MCF 10A (cell line): ENCODE data around the gene ERVV-1. TPM values are rescaled to one million over a fixed set of nuclear protein-coding genes. Genes with fewer than 3 reads are reported as not detected.
"Not testable (repeated sequence)": the region's sequence is repeated elsewhere in the genome, so short reads cannot be mapped to it uniquely, and the experiment has no call there.

Experiments
- Bru-seq: library from RNA; stranded (reverse); fragments of 400-500 nt; gene quantifications from one replicate; lab custom pipeline; 2021; lab: Mats Ljungman, UMichigan
- BruChase-seq, 2 experiments: library from RNA; stranded (reverse); fragments of 400-500 nt; gene quantifications; one replicate each; lab custom pipeline; 2021; lab: Mats Ljungman, UMichigan
- BruUV-seq: library from RNA; stranded (reverse); fragments of 400-500 nt; replicated peaks from 2 replicates; lab custom pipeline; 2021; lab: Mats Ljungman, UMichigan
- CTCF ChIA-PET: fragments of 300-600 bp; sonication (Branson Sonifier 250); formaldehyde crosslinking; extraction: SDS; loops from one replicate; lab custom pipeline; 2021; ENCODE audit warnings: antibody characterized with exemption, inconsistent platforms; lab: Yijun Ruan, JAX
- POLR2A ChIA-PET: fragments of 300-600, 350-650 bp; sonication (Branson Sonifier 250); formaldehyde crosslinking; extraction: SDS; loops from one replicate; lab custom pipeline; 2020; ENCODE audit warnings: antibody characterized with exemption, inconsistent platforms; lab: Yijun Ruan, JAX
- DNase-seq: peaks from one replicate; pipeline ENCODE4 v3.0.0-alpha.2; 2018; ENCODE audit not compliant: unreplicated experiment
- H3K27ac Mint-ChIP-seq: one replicate; pipeline ENCODE4 v1.8.0; 2022; ENCODE audit warnings: mild to moderate bottlenecking, low read depth, mixed read lengths; ENCODE audit not compliant: unreplicated experiment
- H3K27me3 Mint-ChIP-seq: one replicate; pipeline ENCODE4 v1.8.0; 2022; ENCODE audit warnings: mixed read lengths; ENCODE audit not compliant: insufficient read depth, unreplicated experiment
- H3K36me3 Mint-ChIP-seq: one replicate; pipeline ENCODE4 v1.8.0; 2022; ENCODE audit warnings: mild to moderate bottlenecking, moderate library complexity, mixed read lengths; ENCODE audit not compliant: insufficient read depth, unreplicated experiment
- H3K4me1 Mint-ChIP-seq: one replicate; pipeline ENCODE4 v1.8.0; 2022; ENCODE audit warnings: mixed read lengths; ENCODE audit not compliant: insufficient read depth, unreplicated experiment
- H3K4me3 Mint-ChIP-seq: one replicate; pipeline ENCODE4 v1.8.0; 2022; ENCODE audit warnings: mild to moderate bottlenecking, moderate library complexity, mixed read lengths; ENCODE audit not compliant: unreplicated experiment
- H3K9me3 Mint-ChIP-seq: one replicate; pipeline ENCODE4 v1.8.0; 2022; ENCODE audit warnings: mixed read lengths; ENCODE audit not compliant: unreplicated experiment
- CTCF ChIP-seq: fragments of 200-600 bp; IDR thresholded peaks from one replicate; pipeline ENCODE4 v1.8.0; 2022; ENCODE audit warnings: antibody characterized with exemption, mild to moderate bottlenecking; ENCODE audit not compliant: unreplicated experiment
- intact Hi-C: fragments of 100-400 bp; cut with micrococcal nuclease; formaldehyde crosslinking; loops from 2 replicates; pipeline ENCODE4 v1.14.1; 2022
- long read RNA-seq: library from polyadenylated mRNA; stranded (forward); transcript quantifications from one replicate; pipeline ENCODE4 v2.0.0, GENCODE V29; 2022
- total RNA-seq: library from RNA; stranded (reverse); gene quantifications from 2 replicates; pipeline ENCODE4 v1.2.3, GENCODE V29; 2022

The ERVV-1 gene
- total RNA-seq = not detected in 2 replicates
- not detected for Bru-seq, nascent RNA
- BruChase-seq, experiment 1, labeled RNA remaining after a 6-hour chase = not detected
- BruChase-seq, experiment 2, labeled RNA remaining after a 2-hour chase = not detected
- long read RNA-seq = 0 reads

GRCh38 chr19:53013621-53014020, at the start of gene ERVV-1:
Gene ERVV-1, plus strand, starts transcription at chr19:53013921. Its CDS starts 170 bp downstream, at chr19:53014091.
- BruUV-seq = no TSS peak
- Mint-ChIP-seq H3K36me3 (no peaks in the 10 kb centered on the region), H3K9me3 (peaks cover 22% of the 10 kb centered on the region), H3K27me3 (no peaks in the 10 kb centered on the region), H3K27ac (no peak within 1 kb of the TSS), H3K4me3 (no peak within 1 kb of the TSS), H3K4me1 (no peaks in the 10 kb centered on the region)
- intact Hi-C loops = no loop called here
- DNase-seq = no peak
- TF ChIP-seq CTCF = no peak
- ChIA-PET CTCF (no interaction called here), POLR2A (no interaction called here)

GRCh38 chr19:52967772-52968171, 45.9 kb upstream of the ERVV-1 start:
- Mint-ChIP-seq H3K36me3 (no peaks in the 10 kb centered on the region), H3K27me3 (no peaks in the 10 kb centered on the region), H3K27ac (no peak overlapping the region), H3K4me1 (no peaks in the 10 kb centered on the region), H3K4me3 (no peak overlapping the region), H3K9me3 (peaks cover 10% of the 10 kb centered on the region)
- no peak for TF ChIP-seq CTCF
- BruUV-seq = no TSS peak
- no peak for DNase-seq
- POLR2A ChIA-PET = no interaction called here
- intact Hi-C loops = no loop called here
- CTCF ChIA-PET = no interaction called here

GRCh38 chr19:52981329-52981728, 32.4 kb upstream of the ERVV-1 start:
- H3K27me3 Mint-ChIP-seq = no peaks in the 10 kb centered on the region
- no peak for TF ChIP-seq CTCF
- BruUV-seq = no TSS peak
- DNase-seq = no peak
- no peaks in the 10 kb centered on the region for H3K36me3 Mint-ChIP-seq
- H3K4me1 Mint-ChIP-seq = no peaks in the 10 kb centered on the region
- H3K4me3 Mint-ChIP-seq = no peak overlapping the region
- intact Hi-C loops = no loop called here
- H3K27ac Mint-ChIP-seq = no peak overlapping the region
- H3K9me3 Mint-ChIP-seq = peaks cover 32% of the 10 kb centered on the region
- ChIA-PET CTCF (no interaction called here), POLR2A (no interaction called here)

- BruUV-seq, H3K4me3 Mint-ChIP-seq, intact Hi-C loops, H3K4me1 Mint-ChIP-seq, H3K36me3 Mint-ChIP-seq, H3K27me3 Mint-ChIP-seq, POLR2A ChIA-PET, DNase-seq, H3K27ac Mint-ChIP-seq, CTCF ChIA-PET: not testable (repeated sequence)
- H3K9me3 Mint-ChIP-seq = peaks cover 45% of the 10 kb centered on the region
Measured at GRCh38 chr19:52983167-52983566, 30.6 kb upstream of the ERVV-1 start.
